Measurements from ENCODE around the gene SLC13A1.
"Not testable (repeated sequence)": the region's sequence is repeated elsewhere in the genome, so short reads cannot be mapped to it uniquely, and the experiment has no call there.

DNA sequence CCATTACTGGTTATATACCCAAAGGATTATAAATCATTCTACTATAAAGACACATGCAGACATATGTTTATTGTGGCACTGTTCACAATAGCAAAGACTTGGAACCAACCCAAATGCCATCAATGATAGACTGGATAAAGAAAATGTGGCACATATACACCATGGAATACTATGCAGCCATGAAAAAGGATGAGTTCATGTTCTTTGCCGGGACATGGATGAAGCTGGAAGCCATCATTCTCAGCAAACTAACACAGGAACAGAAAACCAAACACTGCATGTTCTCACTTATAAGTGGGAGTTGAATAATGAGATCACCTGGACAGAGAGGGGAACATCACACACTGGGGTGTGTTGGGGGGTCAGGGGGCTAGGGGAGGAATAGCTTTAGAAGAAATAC is 112.9 kb downstream of the SLC13A1 start:
- not testable (repeated sequence) for TF ChIP-seq EZH2 (IDR thresholded peaks at IDR 0.05); FOXP2 (optimal IDR thresholded peaks at IDR 0.05; ENCODE audit: control extremely low read depth, extremely low read length, insufficient read depth); POLR2AphosphoS5 (IDR thresholded peaks at IDR 0.05; ENCODE audit: borderline replicate concordance, low read depth, low read length)

All from SK-N-MC (cell line).